ENCODE results near the gene KIAA1328. TPM values are rescaled to one million over a fixed set of nuclear protein-coding genes. Genes with fewer than 3 reads are reported as not detected.

Gene KIAA1328
- total RNA-seq, 2 donors from 2014 or later = 4.3 to 6.6 TPM

Other genes starting within 250 kb of the KIAA1328 start
- 10 to 100 TPM; 40.3 to 49.1 TPM for gene TPGS2, start 125 bp upstream of the KIAA1328 start, total RNA-seq

Data from left colon (tissue), 2 donors.